ENCODE results near the gene ZFPL1.

The ZFPL1 gene

DNA sequence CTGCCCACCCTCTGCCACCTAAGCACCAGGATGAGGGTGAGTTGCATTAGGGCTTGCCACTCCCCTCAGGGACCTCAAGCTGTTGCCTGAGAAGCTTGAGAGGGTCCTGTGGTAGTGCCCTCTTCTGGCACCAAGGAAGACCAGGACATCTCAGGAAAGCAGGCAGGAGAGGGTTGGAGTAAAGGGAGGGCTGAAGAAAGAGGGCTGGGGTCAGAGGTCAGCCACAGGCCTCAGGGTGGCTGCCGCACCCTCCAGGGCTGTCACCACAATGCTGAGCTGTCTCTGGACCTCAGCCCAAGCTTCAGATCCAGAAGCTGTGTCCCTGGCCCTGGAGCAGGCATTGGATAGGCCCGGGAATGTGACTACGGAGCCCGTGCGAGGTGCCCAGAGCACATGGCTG is 39.0 kb upstream of the ZFPL1 start:
- no peak for TF ChIP-seq POLR2AphosphoS5 (IDR thresholded peaks at IDR 0.05; ENCODE audit: low read depth, low read length)
- TF ChIP-seq, protein P1, sequence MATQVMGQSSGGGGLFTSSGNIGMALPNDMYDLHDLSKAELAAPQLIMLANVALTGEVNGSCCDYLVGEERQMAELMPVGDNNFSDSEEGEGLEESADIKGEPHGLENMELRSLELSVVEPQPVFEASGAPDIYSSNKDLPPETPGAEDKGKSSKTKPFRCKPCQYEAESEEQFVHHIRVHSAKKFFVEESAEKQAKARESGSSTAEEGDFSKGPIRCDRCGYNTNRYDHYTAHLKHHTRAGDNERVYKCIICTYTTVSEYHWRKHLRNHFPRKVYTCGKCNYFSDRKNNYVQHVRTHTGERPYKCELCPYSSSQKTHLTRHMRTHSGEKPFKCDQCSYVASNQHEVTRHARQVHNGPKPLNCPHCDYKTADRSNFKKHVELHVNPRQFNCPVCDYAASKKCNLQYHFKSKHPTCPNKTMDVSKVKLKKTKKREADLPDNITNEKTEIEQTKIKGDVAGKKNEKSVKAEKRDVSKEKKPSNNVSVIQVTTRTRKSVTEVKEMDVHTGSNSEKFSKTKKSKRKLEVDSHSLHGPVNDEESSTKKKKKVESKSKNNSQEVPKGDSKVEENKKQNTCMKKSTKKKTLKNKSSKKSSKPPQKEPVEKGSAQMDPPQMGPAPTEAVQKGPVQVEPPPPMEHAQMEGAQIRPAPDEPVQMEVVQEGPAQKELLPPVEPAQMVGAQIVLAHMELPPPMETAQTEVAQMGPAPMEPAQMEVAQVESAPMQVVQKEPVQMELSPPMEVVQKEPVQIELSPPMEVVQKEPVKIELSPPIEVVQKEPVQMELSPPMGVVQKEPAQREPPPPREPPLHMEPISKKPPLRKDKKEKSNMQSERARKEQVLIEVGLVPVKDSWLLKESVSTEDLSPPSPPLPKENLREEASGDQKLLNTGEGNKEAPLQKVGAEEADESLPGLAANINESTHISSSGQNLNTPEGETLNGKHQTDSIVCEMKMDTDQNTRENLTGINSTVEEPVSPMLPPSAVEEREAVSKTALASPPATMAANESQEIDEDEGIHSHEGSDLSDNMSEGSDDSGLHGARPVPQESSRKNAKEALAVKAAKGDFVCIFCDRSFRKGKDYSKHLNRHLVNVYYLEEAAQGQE (IDR thresholded peaks at IDR 0.05; ENCODE audit: insufficient read depth in 1 of 2, low read depth in 2 of 2, low read length in 2 of 2), result no peak
- no peak for TF ChIP-seq TAF1 (IDR thresholded peaks at IDR 0.05; ENCODE audit: borderline replicate concordance, insufficient read depth, low read length)

DNA sequence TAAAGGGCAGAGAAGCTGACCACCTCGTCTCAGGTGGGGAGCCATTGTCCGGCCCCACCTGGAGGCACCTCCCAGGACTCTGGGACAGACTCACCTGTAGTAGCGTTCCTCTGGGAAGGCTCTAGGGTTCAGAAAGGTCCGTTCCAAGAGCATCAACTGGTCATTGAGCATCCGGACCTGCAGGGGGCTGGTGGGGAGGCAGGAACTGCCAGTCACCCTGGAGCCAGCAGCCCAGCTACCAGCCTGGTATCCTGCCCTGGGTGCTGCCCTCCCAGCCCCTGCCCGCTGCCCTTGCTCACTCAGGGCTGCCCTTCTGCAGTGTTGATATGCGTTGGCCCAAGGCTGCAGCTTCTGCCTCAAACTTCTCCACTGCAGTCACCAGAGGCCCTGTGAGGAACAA is 38.3 kb upstream of the ZFPL1 start:
- TF ChIP-seq FOXP2 (optimal IDR thresholded peaks at IDR 0.05; ENCODE audit: borderline replicate concordance, extremely low read depth, extremely low read length, insufficient read depth) (no peak), TAF1 (IDR thresholded peaks at IDR 0.05; ENCODE audit: borderline replicate concordance, insufficient read depth, low read length) (no peak), POLR2AphosphoS5 (IDR thresholded peaks at IDR 0.05; ENCODE audit: low read depth, low read length) (no peak), SIN3A (IDR thresholded peaks at IDR 0.05; ENCODE audit: borderline replicate concordance, insufficient read depth, low read length) (no peak)
- TF ChIP-seq, protein P1 (IDR thresholded peaks at IDR 0.05; ENCODE audit: insufficient read depth in 1 of 2, low read depth in 2 of 2, low read length in 2 of 2), result no peak

DNA sequence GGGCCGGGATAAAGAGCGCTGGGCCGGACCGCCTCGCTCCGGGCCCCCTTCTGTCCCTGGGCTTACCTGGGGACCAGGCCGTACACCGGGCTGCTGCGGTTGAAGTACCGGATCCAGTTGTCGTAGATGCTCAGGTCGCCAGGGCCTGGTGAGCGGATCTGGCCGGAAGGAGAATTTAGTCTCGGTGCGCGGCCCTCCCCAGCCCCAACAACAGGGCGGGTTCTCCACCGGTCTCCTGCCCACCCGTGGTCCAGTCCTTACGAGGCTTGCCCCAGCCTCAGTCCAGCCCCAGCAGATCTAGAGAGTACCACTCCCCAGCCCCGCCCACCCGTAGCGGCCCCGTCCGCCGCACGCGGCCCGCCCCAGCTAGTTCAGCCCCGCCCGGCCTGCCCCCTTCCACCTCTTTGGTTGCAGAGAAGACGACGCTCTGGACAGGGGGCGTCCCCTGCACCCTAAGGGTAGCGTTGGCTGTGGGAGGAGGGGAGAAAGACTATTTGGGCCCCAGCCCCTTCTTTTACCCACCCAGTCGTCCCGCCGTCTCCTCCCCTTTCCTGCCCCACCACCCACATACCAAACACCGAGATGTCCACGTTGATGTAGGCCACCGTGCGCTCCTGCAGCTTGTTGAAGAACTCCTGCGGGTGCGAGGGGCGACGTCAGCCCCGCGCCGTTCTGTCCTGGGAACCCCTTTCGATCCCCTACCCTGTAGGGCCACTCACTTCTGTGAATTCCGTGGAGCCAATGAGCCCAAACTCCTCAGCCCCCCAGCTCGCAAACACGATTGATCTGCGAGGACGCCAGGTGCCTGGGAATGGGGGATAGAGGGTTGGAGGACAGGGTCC is 36.2 kb upstream of the ZFPL1 start:
- TF ChIP-seq, protein P1 (IDR thresholded peaks at IDR 0.05; ENCODE audit: insufficient read depth in 1 of 2, low read depth in 2 of 2, low read length in 2 of 2), result no peak
- no peak for TF ChIP-seq FOXP2 (optimal IDR thresholded peaks at IDR 0.05; ENCODE audit: borderline replicate concordance, extremely low read depth, extremely low read length, insufficient read depth)
- no peak for TF ChIP-seq POLR2AphosphoS5 (IDR thresholded peaks at IDR 0.05; ENCODE audit: low read depth, low read length)
- no peak for TF ChIP-seq SIN3A (IDR thresholded peaks at IDR 0.05; ENCODE audit: borderline replicate concordance, insufficient read depth, low read length)
- TF ChIP-seq TAF1 (IDR thresholded peaks at IDR 0.05; ENCODE audit: borderline replicate concordance, insufficient read depth, low read length), result no peak

DNA sequence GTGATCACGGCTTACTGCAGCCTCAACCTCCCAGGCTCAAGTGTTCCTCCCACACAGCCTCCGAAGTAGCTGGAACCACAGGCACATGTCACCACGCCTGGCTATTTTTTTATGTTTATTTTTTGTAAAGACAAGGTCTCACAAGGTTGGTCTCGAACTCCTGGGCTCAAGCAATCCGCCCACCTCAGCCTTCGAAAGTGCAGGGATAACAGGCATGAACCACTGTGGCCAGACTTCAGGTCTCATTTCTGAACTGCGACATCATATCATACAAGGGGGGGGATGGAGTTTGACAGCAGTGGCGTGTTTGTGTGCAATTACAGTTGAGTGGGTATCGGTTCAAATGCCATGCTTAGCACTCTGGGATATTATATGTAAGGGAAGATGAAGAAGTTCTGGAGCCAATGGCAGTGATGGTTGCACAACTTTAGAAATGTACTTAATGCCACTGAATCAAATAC is 32.6 kb upstream of the ZFPL1 start:
- TF ChIP-seq, protein P1 (IDR thresholded peaks at IDR 0.05; ENCODE audit: insufficient read depth in 1 of 2, low read depth in 2 of 2, low read length in 2 of 2), result no peak
- TF ChIP-seq TAF1 (IDR thresholded peaks at IDR 0.05; ENCODE audit: borderline replicate concordance, insufficient read depth, low read length) (no peak), FOXP2 (optimal IDR thresholded peaks at IDR 0.05; ENCODE audit: borderline replicate concordance, extremely low read depth, extremely low read length, insufficient read depth) (no peak), POLR2AphosphoS5 (IDR thresholded peaks at IDR 0.05; ENCODE audit: low read depth, low read length) (no peak), SIN3A (IDR thresholded peaks at IDR 0.05; ENCODE audit: borderline replicate concordance, insufficient read depth, low read length) (no peak)

Data from PFSK-1 (cell line).